Lung (tissue), 12 donors: ENCODE data around the gene HYAL3. TPM values are rescaled to one million over a fixed set of nuclear protein-coding genes. Genes with fewer than 3 reads are reported as not detected.

Source experiments
- ATAC-seq: fragments of 200-7000 bp; cut with Tn5 transposase; one replicate; pipeline ENCODE4 v1.9.1; 2020; ENCODE audit warnings: moderate number of reproducible peaks; ENCODE audit not compliant: insufficient read depth, low FRiP score
- DNase-seq, 3 donors: peaks; one replicate each; pipeline ENCODE4 v3.0.0-alpha.2; 2013 to 2017
- H3K27ac ChIP-seq, 2 donors: one replicate each; pipeline ENCODE4 v1.5.1; 2013; ENCODE audit warnings: mild to moderate bottlenecking in 2 of 2, moderate library complexity in 2 of 2, control low read depth in 1 of 2, inconsistent platforms in 1 of 2, low read depth in 1 of 2, low read length in 1 of 2
- H3K27me3 ChIP-seq, 3 donors: one replicate each; pipeline ENCODE4 v1.5.1; 2013; ENCODE audit warnings: low read length in 2 of 3; ENCODE audit not compliant: control insufficient read depth in 3 of 3, insufficient read depth in 3 of 3
- H3K36me3 ChIP-seq, 4 donors: one replicate each; pipeline ENCODE4 v1.5.1; 2013; ENCODE audit warnings: low read length in 4 of 4, mild to moderate bottlenecking in 1 of 4, moderate library complexity in 1 of 4; ENCODE audit not compliant: control insufficient read depth in 4 of 4, insufficient read depth in 4 of 4
- H3K4me1 ChIP-seq, 5 donors: one replicate each; pipeline ENCODE4 v1.5.1; 2013; ENCODE audit warnings: low read length in 5 of 5, mild to moderate bottlenecking in 2 of 5, moderate library complexity in 1 of 5; ENCODE audit not compliant: control insufficient read depth in 5 of 5, insufficient read depth in 5 of 5
- H3K4me3 ChIP-seq: one replicate; pipeline ENCODE4 v1.5.1; 2013; ENCODE audit warnings: mild to moderate bottlenecking, control low read depth, moderate library complexity
- H3K9ac ChIP-seq, 2 donors: one replicate each; pipeline ENCODE4 v1.5.1; 2013; ENCODE audit warnings: low read length in 2 of 2, control low read depth in 1 of 2; ENCODE audit not compliant: insufficient read depth in 1 of 2
- H3K9me3 ChIP-seq, 4 donors: one replicate each; pipeline ENCODE4 v1.5.1; 2013; ENCODE audit warnings: low read length in 3 of 4, mild to moderate bottlenecking in 1 of 4, moderate library complexity in 1 of 4; ENCODE audit not compliant: control insufficient read depth in 4 of 4, insufficient read depth in 3 of 4
- CTCF ChIP-seq: IDR thresholded peaks from 2 replicates; pipeline ENCODE4 v1.5.1; 2012; ENCODE audit warnings: mild to moderate bottlenecking; ENCODE audit errors: control extremely low read depth, extremely low read depth
- WGBS, 2 donors: extraction: QIAGEN DNeasy Blood & Tissue Kit; methylation state at CpG; one replicate each; pipeline ENCODE4 v1.1.7; 2013; 5-methylcytosine and 5-hydroxymethylcytosine counted together
- polyA plus RNA-seq, 2 donors: library from polyadenylated mRNA; stranded (reverse); fragments of 200-250 nt; gene quantifications; one replicate each; pipeline ENCODE4 v1.2.1, GENCODE V29; 2013
- total RNA-seq, 2 donors: library from RNA; depleted of rRNA in 1 of 2; stranded (reverse); fragments of >200 nt in 1 of 2; gene quantifications; one replicate each; pipeline ENCODE4 v1.2.1, GENCODE V29; 2014 to 2021
- donor health status: control.
- donor health status: control.
- donor health status: Bipolar disorder and iron deficiency.
- donor health status: healthy.
- donor health status: DM: yes; HTN: yes; CAD: no.

The HYAL3 gene
- total and polyA plus RNA-seq, 4 donors, result 1.4 to 4.9 (median 3.3) TPM

DNA sequence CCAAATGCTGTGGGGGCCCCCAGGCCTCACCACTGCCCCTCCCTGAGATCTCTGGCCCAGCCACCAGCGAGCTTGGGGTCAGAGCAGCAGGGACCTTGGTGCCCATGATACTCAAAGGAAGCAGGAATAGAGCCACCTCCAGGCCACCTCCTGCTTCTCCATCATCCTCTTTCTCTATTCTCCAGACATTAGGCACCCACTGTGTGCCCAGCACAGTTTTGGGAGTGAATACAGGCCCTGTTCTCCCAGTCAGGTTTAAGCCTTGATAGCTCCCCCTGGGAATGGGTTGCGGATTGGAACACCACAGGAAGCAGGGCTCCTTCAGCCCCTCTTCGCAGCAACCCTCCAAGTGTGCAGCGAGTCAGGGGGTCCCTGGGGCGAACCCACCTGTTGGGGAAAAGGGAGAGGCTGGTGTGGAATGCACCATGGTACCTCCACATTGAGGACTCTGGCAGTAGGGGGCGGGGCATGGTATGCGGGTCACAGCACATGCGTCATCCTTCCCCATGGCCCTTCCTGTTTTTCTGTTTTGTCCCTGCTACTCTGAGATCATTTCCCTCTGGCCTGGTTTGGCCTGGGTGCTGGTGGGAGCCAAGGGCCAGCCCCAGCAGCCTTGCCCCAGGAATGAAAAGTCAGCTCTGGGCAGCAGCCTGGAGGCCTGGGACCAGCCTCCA lies 44.5 kb downstream of the HYAL3 start:
- ATAC-seq (peak; percentile 33), DNase-seq (peak in 1 of 3 donors; percentile 46)
- Histone ChIP-seq H3K4me3 (no peak overlapping the region), H3K9ac (no peak overlapping the region), H3K27me3 (no peaks in the 10 kb centered on the region), H3K27ac (peak overlapping the region; percentile 80 to 93), H3K9me3 (peaks cover 0 to 4% (median 0%) of the 10 kb centered on the region in 4 donors), H3K4me1 (peaks cover 0 to 46% (median 4%) of the 10 kb centered on the region in 5 donors), H3K36me3 (peaks cover 19 to 72% (median 40%) of the 10 kb centered on the region in 4 donors)
- 64 to 71% methylated on average over 6 to 8 of the region's 8 CpGs for WGBS, 2 donors
- no peak for TF ChIP-seq CTCF

DNA sequence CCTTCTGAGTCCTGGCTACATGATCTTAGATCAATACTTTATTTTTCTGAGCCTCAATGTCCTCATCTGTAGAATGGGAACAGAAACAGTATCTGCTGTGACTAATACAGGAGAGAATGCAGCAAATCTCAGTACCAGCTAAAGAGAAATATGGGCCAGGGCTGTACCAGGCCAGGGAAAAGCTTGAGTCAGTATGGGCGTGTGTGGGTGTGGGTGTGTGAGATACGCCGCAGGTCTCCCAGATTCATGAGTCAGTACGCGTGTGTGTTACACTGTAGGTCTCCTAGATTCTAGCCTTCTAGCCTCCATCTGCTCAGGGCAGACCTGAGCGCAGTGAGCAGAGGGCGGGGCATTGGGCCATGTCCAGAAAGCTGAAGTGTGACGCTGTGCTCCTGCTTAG lies 48.0 kb downstream of the HYAL3 start:
- H3K9me3 ChIP-seq, result no peaks in the 10 kb centered on the region
- H3K27me3 ChIP-seq, result no peaks in the 10 kb centered on the region
- H3K4me3 ChIP-seq, result no peak overlapping the region
- H3K9ac ChIP-seq, result no peak overlapping the region
- DNase-seq (no peak), ATAC-seq (no peak)
- peak overlapping the region; percentile 37 to 43 for H3K27ac ChIP-seq
- peaks cover 0 to 61% (median 6%) of the 10 kb centered on the region in 5 donors for H3K4me1 ChIP-seq
- 79 to 88% methylated on average over 8 of the region's 8 CpGs for WGBS, 2 donors
- TF ChIP-seq CTCF, result no peak
- H3K36me3 ChIP-seq, result peaks cover 3 to 54% (median 20%) of the 10 kb centered on the region in 4 donors

DNA sequence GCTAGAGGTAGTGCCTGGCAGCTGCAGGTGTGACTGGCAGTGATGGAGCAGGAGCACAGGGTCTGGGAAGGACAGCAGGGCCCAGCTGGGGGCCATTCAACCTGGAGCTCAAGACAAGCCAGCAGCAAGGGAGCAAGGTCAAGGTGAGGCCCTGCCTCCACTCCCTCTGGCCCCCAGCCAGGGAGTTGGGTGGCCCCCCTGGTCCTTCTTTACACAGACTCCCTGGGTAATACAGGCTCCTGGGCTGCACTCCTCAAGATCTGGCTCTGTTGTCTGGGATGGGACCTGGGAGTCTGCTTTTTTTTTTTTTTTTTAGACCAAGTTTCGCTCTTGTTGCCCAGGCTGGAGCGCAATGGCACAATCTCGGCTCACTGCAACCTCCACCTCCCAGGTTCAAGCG lies 48.7 kb downstream of the HYAL3 start:
- H3K9ac ChIP-seq, result no peak overlapping the region

More for the DNA sequence above, 48.7 kb downstream of the HYAL3 start:
- Histone ChIP-seq H3K9me3 (no peaks in the 10 kb centered on the region), H3K27ac (peak overlapping the region; percentile 21 to 78), H3K4me1 (peaks cover 0 to 66% (median 11%) of the 10 kb centered on the region in 5 donors), H3K4me3 (no peak overlapping the region), H3K36me3 (peaks cover 0 to 49% (median 18%) of the 10 kb centered on the region in 4 donors), H3K27me3 (no peaks in the 10 kb centered on the region)
- WGBS, 2 donors, result 90 to 96% methylated on average over 4 of the region's 4 CpGs
- no peak for TF ChIP-seq CTCF
- no peak for ATAC-seq
- no peak for DNase-seq
